Measurements from ENCODE around the gene MYL9.

DNA sequence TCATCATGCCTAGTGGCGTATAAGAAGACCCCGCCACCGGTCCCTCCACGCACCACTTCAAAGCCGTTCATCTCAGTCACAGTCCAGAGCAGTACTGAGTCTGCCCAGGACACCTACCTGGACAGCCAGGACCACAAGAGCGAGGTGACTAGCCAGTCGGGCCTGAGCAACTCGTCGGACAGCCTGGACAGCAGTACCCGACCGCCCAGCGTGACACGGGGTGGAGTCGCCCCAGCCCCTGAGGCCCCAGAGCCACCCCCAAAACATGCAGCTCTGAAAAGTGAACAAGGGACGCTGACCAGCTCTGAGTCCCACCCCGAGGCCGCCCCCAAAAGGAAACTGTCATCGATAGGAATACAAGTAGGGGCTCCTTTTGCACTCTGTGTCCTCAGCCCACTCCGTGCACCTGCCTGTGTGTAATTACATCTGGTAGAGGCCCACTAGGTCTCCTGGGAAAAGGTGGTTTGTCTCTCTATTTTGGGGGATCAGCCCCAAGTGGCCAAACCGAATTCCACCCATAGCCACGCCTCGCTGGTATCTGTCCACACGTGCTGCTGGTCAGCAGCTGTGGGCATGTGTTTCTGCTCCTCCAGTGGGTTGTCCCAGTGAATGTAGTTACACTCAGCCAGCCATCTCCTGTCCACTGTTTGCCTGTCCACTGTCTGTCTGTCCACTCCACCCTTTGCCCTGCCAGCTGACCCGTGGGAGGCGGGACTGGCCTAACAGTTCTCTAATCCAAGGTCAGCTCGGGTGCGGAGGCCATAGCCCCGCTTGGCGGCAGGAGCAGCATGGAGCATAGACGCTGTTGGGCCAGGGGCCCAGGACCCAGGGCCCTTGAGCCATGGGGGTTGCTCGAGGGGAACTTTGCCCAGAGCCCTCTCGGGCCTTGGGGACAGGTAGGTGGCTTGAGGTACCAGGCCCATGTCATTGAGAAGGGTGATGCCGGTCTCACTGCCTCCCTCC, 44.3 kb upstream of the MYL9 start:
- TF ChIP-seq POLR2A (IDR thresholded peaks at IDR 0.05; ENCODE audit: low read depth, low read length) (no peak), POLR2AphosphoS5 (IDR thresholded peaks at IDR 0.05; ENCODE audit: low read depth, low read length) (no peak), TAF1 (IDR thresholded peaks at IDR 0.05; ENCODE audit: borderline replicate concordance, low read depth, low read length) (no peak)

Data from GM12892 (cell line).